ENCODE data around the gene KRT15. TPM values are rescaled to one million over a fixed set of nuclear protein-coding genes. Genes with fewer than 3 reads are reported as not detected.

KRT15 gene
- polyA plus RNA-seq, 1 of the 3 experiments (the other 2 are of a cell fraction), result 16.9 TPM

GRCh38 chr17:41539979-41540701 lies 21.4 kb upstream of the KRT15 start:
- H3K4me1 ChIP-seq (ENCODE audit: control insufficient read depth in 1 of 2, insufficient read depth in 2 of 2, low read depth in 1 of 2, low read length in 1 of 2), result peaks cover 17 to 46% of the 10 kb centered on the region in 2 experiments; a peak in 3 of 4 replicates
- H3K9me3 ChIP-seq, result no peaks in the 10 kb centered on the region
- ChIA-PET CTCF (interaction anchor here (0.6 to 25.5 kb wide), 7 partner anchors 9 to 837 kb away, joined by 3 to 646 read pairs (median 15); partner anchors contain the start of gene KRT24), POLR2A (interaction anchor here (0.7 to 1.3 kb wide), 2 partner anchors 10 to 18 kb away, joined by 6 read pairs; no protein-coding TSS in a partner anchor)
- H3K9me2 ChIP-seq, result no peaks in the 10 kb centered on the region
- no peaks in the 10 kb centered on the region for H3K36me3 ChIP-seq (replicated peaks in 1 of 2; ENCODE audit: control insufficient read depth in 1 of 2, insufficient read depth in 2 of 2, low read length in 1 of 2)
- no peak overlapping the region for H3K4me2 ChIP-seq
- H2AFZ ChIP-seq (ENCODE audit: low read depth), result no peak overlapping the region
- TF ChIP-seq REST (IDR thresholded peaks at IDR 0.05; ENCODE audit: low read depth, low read length), result no peak
- no peak for TF ChIP-seq EZH2phosphoT487 (IDR thresholded peaks at IDR 0.05; ENCODE audit: borderline replicate concordance, low read depth)
- TF ChIP-seq, protein P1, sequence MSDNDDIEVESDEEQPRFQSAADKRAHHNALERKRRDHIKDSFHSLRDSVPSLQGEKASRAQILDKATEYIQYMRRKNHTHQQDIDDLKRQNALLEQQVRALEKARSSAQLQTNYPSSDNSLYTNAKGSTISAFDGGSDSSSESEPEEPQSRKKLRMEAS (IDR thresholded peaks at IDR 0.05; ENCODE audit: low read depth), result no peak
- TF ChIP-seq JUND (IDR thresholded peaks at IDR 0.05), result no peak
- no peak for TF ChIP-seq CHD2 (IDR thresholded peaks at IDR 0.05; ENCODE audit: low read length, partially characterized antibody)
- TF ChIP-seq TEAD4 (IDR thresholded peaks at IDR 0.05; ENCODE audit: borderline replicate concordance, insufficient read depth), result no peak
- TF ChIP-seq, protein P2, sequence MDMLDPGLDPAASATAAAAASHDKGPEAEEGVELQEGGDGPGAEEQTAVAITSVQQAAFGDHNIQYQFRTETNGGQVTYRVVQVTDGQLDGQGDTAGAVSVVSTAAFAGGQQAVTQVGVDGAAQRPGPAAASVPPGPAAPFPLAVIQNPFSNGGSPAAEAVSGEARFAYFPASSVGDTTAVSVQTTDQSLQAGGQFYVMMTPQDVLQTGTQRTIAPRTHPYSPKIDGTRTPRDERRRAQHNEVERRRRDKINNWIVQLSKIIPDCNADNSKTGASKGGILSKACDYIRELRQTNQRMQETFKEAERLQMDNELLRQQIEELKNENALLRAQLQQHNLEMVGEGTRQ (IDR thresholded peaks at IDR 0.05; ENCODE audit: borderline replicate concordance, low read depth, low read length), result no peak
- no peak for TF ChIP-seq NFIC (IDR thresholded peaks at IDR 0.05; ENCODE audit: borderline replicate concordance)
- TF ChIP-seq RFX5 (IDR thresholded peaks at IDR 0.05; ENCODE audit: low read length), result no peak
- no peaks in the 10 kb centered on the region for H3K79me2 ChIP-seq (ENCODE audit: insufficient read depth)
- H3K27me3 ChIP-seq (ENCODE audit: insufficient read depth), result no peaks in the 10 kb centered on the region
- no peaks in the 10 kb centered on the region for H4K20me1 ChIP-seq (ENCODE audit: insufficient read depth)
- no peak overlapping the region for H3K9ac ChIP-seq
- 0 out of 4 replicates have a peak overlapping the region, but pooled peaks have one; percentile 0 to 77 for H3K27ac ChIP-seq (ENCODE audit: low read depth in 2 of 2, low read length in 1 of 2)
- 83% methylated on average over 6 of the region's 7 CpGs for WGBS (ENCODE audit: low lambda C conversion rate)
- H3K4me3 ChIP-seq (ENCODE audit: low read depth in 2 of 2, low read length in 1 of 2), result no peak overlapping the region
- peaks cover 29% of the 10 kb centered on the region for H3F3A ChIP-seq (replicated peaks; ENCODE audit: insufficient read depth)
- peak; percentile 24 for DNase-seq

- TF ChIP-seq YY1 (IDR thresholded peaks at IDR 0.05; ENCODE audit: low read depth) (no peak), TEAD4 (IDR thresholded peaks at IDR 0.05; ENCODE audit: borderline replicate concordance, insufficient read depth) (0 out of 2 replicates have a peak, but pooled peaks have one; percentile 10)
- Histone ChIP-seq H3K27me3 (ENCODE audit: insufficient read depth) (no peaks in the 10 kb centered on the region), H3F3A (replicated peaks; ENCODE audit: insufficient read depth) (peaks cover 29% of the 10 kb centered on the region), H3K4me1 (ENCODE audit: control insufficient read depth in 1 of 2, insufficient read depth in 2 of 2, low read depth in 1 of 2, low read length in 1 of 2) (peaks cover 17 to 37% of the 10 kb centered on the region in 2 experiments; a peak in 3 of 4 replicates), H2AFZ (ENCODE audit: low read depth) (peak overlapping the region; percentile 73), H3K27ac (ENCODE audit: low read depth in 2 of 2, low read length in 1 of 2) (peak overlapping the region; percentile 26 to 77; a peak in 3 of 4 replicates), H3K4me3 (ENCODE audit: low read depth in 2 of 2, low read length in 1 of 2) (no peak overlapping the region), H3K9ac (peak overlapping the region; percentile 54), H3K9me3 (no peaks in the 10 kb centered on the region), H4K20me1 (ENCODE audit: insufficient read depth) (no peaks in the 10 kb centered on the region), H3K36me3 (replicated peaks in 1 of 2; ENCODE audit: control insufficient read depth in 1 of 2, insufficient read depth in 2 of 2, low read length in 1 of 2) (no peaks in the 10 kb centered on the region), H3K9me2 (no peaks in the 10 kb centered on the region), H3K4me2 (peak overlapping the region; percentile 59), H3K79me2 (ENCODE audit: insufficient read depth) (no peaks in the 10 kb centered on the region)
- WGBS (ENCODE audit: low lambda C conversion rate), result 49% methylated on average over 3 of the region's 5 CpGs
- ChIA-PET POLR2A (no interaction called here), CTCF (interaction anchor here (1.2 to 25.5 kb wide), 4 partner anchors 10 to 127 kb away, joined by 4 to 646 read pairs (median 43); partner anchors contain the start of gene KRT15)
- DNase-seq, result no peak
These were observed 20.4 kb upstream of the KRT15 start for GRCh38 chr17:41539071-41539492.

Measured in SK-N-SH (cell line).